CD14-positive monocyte (primary cell): Measurements from ENCODE around the gene GCNA. TPM values are rescaled to one million over a fixed set of nuclear protein-coding genes. Genes with fewer than 3 reads are reported as not detected.

ENCODE experiments used
- DNase-seq, 3 donors: peaks; one replicate each; pipeline ENCODE4 v3.0.0-alpha.2; 2011 to 2022
- H2AFZ ChIP-seq: 2 replicates; pipeline ENCODE4 v1.6.0; 2012; ENCODE audit warnings: mild to moderate bottlenecking, low read depth, low read length, inconsistent platforms; ENCODE audit not compliant: insufficient read depth, poor library complexity, severe bottlenecking
- H3K27ac ChIP-seq, 2 donors: 1 replicate in 1 of 2; 2 replicates in 1 of 2; pipeline ENCODE4 v1.5.1; 2012 to 2013; ENCODE audit warnings: low read length in 2 of 2, control low read depth in 1 of 2, inconsistent platforms in 1 of 2, low read depth in 1 of 2, mild to moderate bottlenecking in 1 of 2
- H3K27me3 ChIP-seq, 2 donors: one replicate each; pipeline versions ENCODE4 v1.6.0 to v1.6.1; 2011 to 2013; ENCODE audit warnings: low read length in 2 of 2; ENCODE audit not compliant: control insufficient read depth in 2 of 2, insufficient read depth in 2 of 2
- H3K36me3 ChIP-seq, 2 donors: replicated peaks in 1 of 2; 1 replicate in 1 of 2; 2 replicates in 1 of 2; pipeline versions ENCODE4 v1.5.1 to v1.6.1; 2012 to 2013; ENCODE audit warnings: low read length in 2 of 2, control low read depth in 1 of 2, inconsistent platforms in 1 of 2, mild to moderate bottlenecking in 1 of 2; ENCODE audit not compliant: insufficient read depth in 2 of 2, control insufficient read depth in 1 of 2
- H3K4me1 ChIP-seq, 2 donors: 1 replicate in 1 of 2; 2 replicates in 1 of 2; pipeline versions ENCODE4 v1.5.1 to v1.6.1; 2012 to 2013; ENCODE audit warnings: low read length in 2 of 2, control low read depth in 1 of 2, inconsistent platforms in 1 of 2, mild to moderate bottlenecking in 1 of 2, moderate library complexity in 1 of 2; ENCODE audit not compliant: insufficient read depth in 2 of 2, control insufficient read depth in 1 of 2
- H3K4me2 ChIP-seq: replicated peaks from 2 replicates; pipeline ENCODE3; 2012; ENCODE audit warnings: low read length, moderate library complexity, mild to moderate bottlenecking; ENCODE audit not compliant: poor library complexity, severe bottlenecking; ENCODE audit errors: extremely low read depth
- H3K4me3 ChIP-seq, 3 experiments: fragments of 200-600 bp in 1 of 3; sonication (generic) in 1 of 3; replicated peaks in 1 of 3; 1 replicate in 2 of 3; 2 replicates in 1 of 3; pipeline ENCODE4 v1.5.1; 2011 to 2013; ENCODE audit warnings: low read length in 3 of 3, mild to moderate bottlenecking in 3 of 3, control low read depth in 2 of 3, low read depth in 2 of 3, inconsistent platforms in 1 of 3, moderate library complexity in 1 of 3
- H3K79me2 ChIP-seq: 2 replicates; pipeline ENCODE4 v1.6.0; 2012; ENCODE audit warnings: mild to moderate bottlenecking, control low read depth, inconsistent platforms, low read length, moderate library complexity; ENCODE audit not compliant: insufficient read depth
- H3K9ac ChIP-seq: 2 replicates; pipeline ENCODE4 v1.6.0; 2017; ENCODE audit warnings: low read length, mild to moderate bottlenecking; ENCODE audit not compliant: insufficient read depth, poor library complexity, severe bottlenecking
- H3K9me3 ChIP-seq, 2 donors: replicated peaks in 1 of 2; 1 replicate in 1 of 2; 2 replicates in 1 of 2; pipeline versions ENCODE4 v1.5.1 to v1.6.1; 2012 to 2013; ENCODE audit warnings: low read length in 2 of 2, control low read depth in 1 of 2; ENCODE audit not compliant: control insufficient read depth in 1 of 2, insufficient read depth in 1 of 2
- H4K20me1 ChIP-seq: 2 replicates; pipeline ENCODE4 v1.6.0; 2012; ENCODE audit warnings: mild to moderate bottlenecking, low read length, control low read depth, moderate library complexity; ENCODE audit not compliant: insufficient read depth
- H3K27ac Mint-ChIP-seq, 7 donors: one replicate each; pipeline ENCODE4 v1.8.0; 2020; ENCODE audit warnings: mild to moderate bottlenecking in 7 of 7, mixed read lengths in 7 of 7, moderate library complexity in 6 of 7, inconsistent platforms in 2 of 7
- H3K27me3 Mint-ChIP-seq, 3 donors: one replicate each; pipeline ENCODE4 v1.8.0; 2021 to 2022; ENCODE audit warnings: low read depth in 3 of 3, mild to moderate bottlenecking in 3 of 3, mixed read lengths in 3 of 3, moderate library complexity in 3 of 3, inconsistent platforms in 1 of 3
- H3K36me3 Mint-ChIP-seq, 2 donors: one replicate each; pipeline ENCODE4 v1.8.0; 2020; ENCODE audit warnings: mixed read lengths in 2 of 2, inconsistent platforms in 1 of 2, mild to moderate bottlenecking in 1 of 2
- H3K4me1 Mint-ChIP-seq: one replicate; pipeline ENCODE4 v1.8.0; 2020; ENCODE audit warnings: mild to moderate bottlenecking, mixed read lengths
- H3K4me3 Mint-ChIP-seq, 2 donors: one replicate each; pipeline ENCODE4 v1.8.0; 2020; ENCODE audit warnings: mild to moderate bottlenecking in 2 of 2, mixed read lengths in 2 of 2, moderate library complexity in 1 of 2
- H3K9me3 Mint-ChIP-seq, 7 donors: one replicate each; pipeline ENCODE4 v1.8.0; 2020 to 2022; ENCODE audit warnings: mixed read lengths in 7 of 7, mild to moderate bottlenecking in 6 of 7, moderate library complexity in 6 of 7, inconsistent platforms in 2 of 7
- WGBS: methylation state at CpG from one replicate; pipeline ENCODE4 v1.1.5; 2013; ENCODE audit warnings: missing lambda C conversion rate; ENCODE audit not compliant: insufficient coverage; 5-methylcytosine and 5-hydroxymethylcytosine counted together
- intact Hi-C, 2 donors: fragments of 100-400 bp; cut with micrococcal nuclease; formaldehyde crosslinking; loops; one replicate each; pipeline versions ENCODE4 v1.15.0 to v1.15.1; 2023
- polyA plus RNA-seq, 3 donors: library from polyadenylated mRNA; depleted of rRNA in 1 of 3; unstranded in 2 of 3; stranded (reverse) in 1 of 3; fragments of 300-500 nt in 2 of 3; fragments of >200 nt in 1 of 3; fragmentation: Illumina TruSeq in 2 of 3; gene quantifications; 1 replicate in 2 of 3; 2 replicates in 1 of 3; pipeline ENCODE4 v1.2.3, GENCODE V29; 2012 to 2021
- TF ChIP-seq, protein P1 (sequence below): fragments of 200-600 bp; IDR thresholded peaks from one replicate; pipeline ENCODE4 v1.8.0; 2022; ENCODE audit warnings: antibody characterized with exemption, mild to moderate bottlenecking

GCNA gene
- polyA plus RNA-seq, 3 donors: 0.26 to 4.7 (median 0.27) TPM

DNA sequence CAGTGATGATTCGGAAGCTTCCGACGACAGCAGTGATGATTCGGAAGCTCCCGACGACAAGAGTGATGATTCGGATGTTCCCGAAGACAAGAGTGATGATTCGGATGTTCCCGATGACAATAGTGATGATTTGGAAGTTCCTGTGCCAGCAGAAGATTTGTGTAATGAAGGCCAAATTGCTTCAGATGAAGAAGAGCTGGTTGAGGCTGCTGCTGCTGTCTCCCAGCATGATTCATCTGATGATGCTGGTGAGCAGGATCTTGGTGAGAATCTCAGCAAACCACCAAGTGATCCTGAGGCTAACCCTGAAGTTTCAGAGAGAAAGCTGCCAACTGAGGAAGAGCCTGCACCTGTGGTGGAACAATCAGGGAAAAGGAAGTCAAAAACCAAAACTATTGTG is 25.9 kb downstream of the GCNA start:
- H2AFZ ChIP-seq: no peak overlapping the region
- no peaks in the 10 kb centered on the region for H3K79me2 ChIP-seq
- H3K9me3 Mint-ChIP-seq: peaks cover 0 to 4% (median 1%) of the 10 kb centered on the region in 7 donors
- intact Hi-C loops: no loop called here
- H3K4me2 ChIP-seq: no peak overlapping the region
- no peaks in the 10 kb centered on the region for H3K4me1 Mint-ChIP-seq
- H4K20me1 ChIP-seq: no peaks in the 10 kb centered on the region
- over 99% methylated on average over 10 of the region's 10 CpGs for WGBS
- H3K36me3 ChIP-seq: peaks cover 52 to 86% of the 10 kb centered on the region in 2 donors
- peak overlapping the region in 1 of 7 donors; percentile 41 for H3K27ac Mint-ChIP-seq
- peaks cover 76 to 78% of the 10 kb centered on the region in 2 donors for H3K36me3 Mint-ChIP-seq
- TF ChIP-seq, protein P1, sequence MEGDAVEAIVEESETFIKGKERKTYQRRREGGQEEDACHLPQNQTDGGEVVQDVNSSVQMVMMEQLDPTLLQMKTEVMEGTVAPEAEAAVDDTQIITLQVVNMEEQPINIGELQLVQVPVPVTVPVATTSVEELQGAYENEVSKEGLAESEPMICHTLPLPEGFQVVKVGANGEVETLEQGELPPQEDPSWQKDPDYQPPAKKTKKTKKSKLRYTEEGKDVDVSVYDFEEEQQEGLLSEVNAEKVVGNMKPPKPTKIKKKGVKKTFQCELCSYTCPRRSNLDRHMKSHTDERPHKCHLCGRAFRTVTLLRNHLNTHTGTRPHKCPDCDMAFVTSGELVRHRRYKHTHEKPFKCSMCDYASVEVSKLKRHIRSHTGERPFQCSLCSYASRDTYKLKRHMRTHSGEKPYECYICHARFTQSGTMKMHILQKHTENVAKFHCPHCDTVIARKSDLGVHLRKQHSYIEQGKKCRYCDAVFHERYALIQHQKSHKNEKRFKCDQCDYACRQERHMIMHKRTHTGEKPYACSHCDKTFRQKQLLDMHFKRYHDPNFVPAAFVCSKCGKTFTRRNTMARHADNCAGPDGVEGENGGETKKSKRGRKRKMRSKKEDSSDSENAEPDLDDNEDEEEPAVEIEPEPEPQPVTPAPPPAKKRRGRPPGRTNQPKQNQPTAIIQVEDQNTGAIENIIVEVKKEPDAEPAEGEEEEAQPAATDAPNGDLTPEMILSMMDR: no peak
- H3K27me3 Mint-ChIP-seq: peaks cover 0 to 7% (median 0%) of the 10 kb centered on the region in 3 donors
- DNase-seq: no peak
- H3K9ac ChIP-seq: no peak overlapping the region
- no peak overlapping the region for H3K4me3 ChIP-seq
- H3K27ac ChIP-seq: no peak overlapping the region
- no peaks in the 10 kb centered on the region for H3K4me1 ChIP-seq
- no peaks in the 10 kb centered on the region for H3K27me3 ChIP-seq
- no peaks in the 10 kb centered on the region for H3K9me3 ChIP-seq
- H3K4me3 Mint-ChIP-seq: no peak overlapping the region

DNA sequence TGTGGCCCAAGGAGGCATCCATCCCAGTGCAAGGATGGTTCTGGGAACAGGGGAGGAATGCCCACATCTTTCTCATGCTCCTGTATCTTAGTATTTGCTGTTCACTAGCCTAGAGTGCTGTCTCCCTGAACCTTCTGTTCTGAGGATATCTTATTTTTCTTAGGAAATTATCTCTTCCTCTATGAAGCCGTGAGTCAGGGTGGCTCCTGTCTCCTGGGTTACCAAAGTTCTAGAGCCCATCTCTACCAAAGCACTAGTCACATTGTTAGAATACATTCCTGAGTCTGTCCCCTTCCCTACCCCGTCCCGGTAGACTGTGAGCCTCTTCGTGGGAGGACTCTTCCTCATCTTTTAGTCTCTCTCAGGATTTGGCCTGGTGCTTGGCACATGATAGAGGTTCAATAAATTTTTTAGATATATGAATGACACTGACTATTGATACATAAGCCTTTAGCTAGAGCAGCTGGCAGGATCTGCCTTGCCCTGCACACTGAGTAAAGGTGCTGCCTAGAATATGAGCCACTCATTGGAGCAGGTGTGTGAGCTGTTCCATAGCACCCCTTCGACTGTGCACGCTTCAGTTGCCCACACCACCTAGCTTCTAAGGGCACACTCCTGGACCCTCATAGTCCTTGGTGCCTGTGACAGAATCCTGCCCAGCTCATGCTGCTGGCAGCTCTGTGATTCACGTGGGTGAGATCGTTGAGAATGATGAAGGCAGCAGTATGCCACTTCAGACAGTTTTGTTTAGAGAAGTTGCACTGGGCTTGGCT is 26.7 kb downstream of the GCNA start:
- H3K9me3 Mint-ChIP-seq: peaks cover 0 to 4% (median 1%) of the 10 kb centered on the region in 7 donors
- no peaks in the 10 kb centered on the region for H3K4me1 Mint-ChIP-seq

More for the DNA sequence above, 26.7 kb downstream of the GCNA start:
- no peaks in the 10 kb centered on the region for H3K79me2 ChIP-seq
- H3K27ac ChIP-seq: no peak overlapping the region
- no peak overlapping the region for H3K4me2 ChIP-seq
- H3K9me3 ChIP-seq: no peaks in the 10 kb centered on the region
- no peak for DNase-seq
- peaks cover 51 to 86% of the 10 kb centered on the region in 2 donors for H3K36me3 ChIP-seq
- Mint-ChIP-seq H3K27me3 (peaks cover 0 to 7% (median 0%) of the 10 kb centered on the region in 3 donors), H3K4me3 (no peak overlapping the region), H3K27ac (no peak overlapping the region), H3K36me3 (peaks cover 79 to 81% of the 10 kb centered on the region in 2 donors)
- WGBS: 100% methylated on average over 2 of the region's 8 CpGs
- TF ChIP-seq, protein P1: no peak
- no peak overlapping the region for H2AFZ ChIP-seq
- H4K20me1 ChIP-seq: no peaks in the 10 kb centered on the region
- H3K27me3 ChIP-seq: no peaks in the 10 kb centered on the region
- H3K9ac ChIP-seq: no peak overlapping the region
- H3K4me3 ChIP-seq: no peak overlapping the region
- intact Hi-C loops: no loop called here
- no peaks in the 10 kb centered on the region for H3K4me1 ChIP-seq
